Head of caudate nucleus (tissue), 42 donors: ENCODE data around the gene GSTA2.
"Not testable (repeated sequence)": the region's sequence is repeated elsewhere in the genome, so short reads cannot be mapped to it uniquely, and the experiment has no call there.

Source experiments
- DNase-seq, 42 donors: peaks; one replicate each; pipeline versions ENCODE4 v3.0.0 to v3.0.0-alpha.2; 2020 to 2021; ENCODE audit warnings: mixed read lengths in 7 of 42
- intact Hi-C: fragments of 100-400 bp; cut with DNase I; formaldehyde crosslinking; loops from one replicate; pipeline ENCODE4 v1.15.0; 2022

The GSTA2 gene

DNA sequence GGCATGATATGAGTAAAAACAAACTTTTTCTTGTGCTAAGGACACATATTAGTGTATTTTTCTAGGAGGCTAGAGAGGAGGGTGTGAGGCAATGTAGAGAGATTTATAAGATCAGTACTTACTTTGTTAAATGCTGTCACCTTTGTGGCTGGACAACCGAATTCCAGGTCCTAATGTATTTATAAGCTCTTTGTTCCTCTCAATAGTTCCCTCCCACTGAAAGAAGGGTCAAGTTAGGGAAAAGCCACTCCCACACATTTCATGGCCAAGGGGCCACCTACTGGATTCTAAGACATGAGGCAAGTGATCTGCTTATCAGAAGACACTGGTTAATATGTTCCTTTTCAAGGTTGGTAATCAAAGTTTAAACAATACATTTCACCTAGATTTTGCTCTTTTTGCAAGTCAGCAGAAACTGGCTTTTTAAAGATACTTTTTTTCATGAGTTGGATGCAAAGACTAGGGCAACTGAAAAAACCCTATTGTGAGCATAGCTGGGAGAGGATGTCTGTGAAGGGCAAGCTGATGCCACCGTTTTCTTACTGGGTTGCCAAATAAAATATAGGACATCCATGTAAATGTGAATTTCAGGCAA lies at the start of gene GSTA2:
Gene GSTA2 (minus strand): TSS at position 154 of the 595 bp plus-strand sequence. CDS start 5,528 bp downstream, outside the sequence.
- intact Hi-C loops, DNase-seq: not testable (repeated sequence)

DNA sequence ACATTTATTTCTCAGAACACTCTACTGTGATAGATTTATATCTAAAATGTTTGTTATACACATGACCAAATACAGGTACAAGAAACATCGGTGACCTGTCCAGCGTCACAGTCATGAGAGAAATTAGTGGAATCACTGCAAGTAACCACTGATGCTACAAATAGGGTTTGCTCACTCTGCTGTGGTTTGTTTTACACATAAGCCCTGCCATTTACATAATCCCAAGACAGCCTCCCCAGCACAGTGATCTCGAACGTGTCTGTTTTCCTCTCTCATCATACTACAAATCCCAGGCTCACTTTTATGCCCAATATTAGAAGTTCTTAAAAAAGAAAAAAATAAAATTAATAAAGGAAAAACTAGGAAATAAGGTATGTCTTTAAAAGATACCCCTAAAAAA lies 46.5 kb upstream of the GSTA2 start:
- DNase-seq, intact Hi-C loops: not testable (repeated sequence)

GRCh38 chr6:52808660-52809059 lies 45.4 kb upstream of the GSTA2 start:
- intact Hi-C loops = no loop called here
- no peak for DNase-seq

DNA sequence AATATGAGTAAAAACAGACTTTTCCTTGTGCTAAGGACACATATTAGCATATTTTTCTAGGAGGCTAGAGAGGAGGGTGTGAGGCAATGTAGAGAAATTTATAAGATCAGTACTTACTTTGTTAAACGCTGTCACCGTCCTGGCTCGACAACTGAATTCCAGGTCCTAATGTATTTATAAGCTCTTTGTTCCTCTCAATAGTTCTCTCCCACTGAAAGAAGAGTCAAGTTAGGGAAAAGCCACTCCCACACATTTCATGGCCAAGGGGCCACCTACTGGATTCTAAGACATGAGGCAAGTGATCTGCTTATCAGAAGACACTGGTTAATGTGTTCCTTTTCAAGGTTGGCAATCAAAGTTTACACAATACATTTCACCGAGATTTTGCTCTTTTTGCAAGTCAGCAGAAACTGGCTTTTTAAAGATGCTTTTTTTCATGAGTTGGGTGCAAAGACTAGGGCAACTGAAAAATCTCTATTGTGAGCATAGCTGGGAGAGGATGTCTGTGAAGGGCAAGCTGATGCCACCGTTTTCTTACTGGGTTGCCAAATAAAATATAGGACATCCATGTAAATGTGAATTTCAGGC lies 40.5 kb upstream of the GSTA2 start, which contains the start of gene GSTA1:
Gene GSTA1 (minus strand): TSS at position 149 of the 588 bp plus-strand sequence. CDS start 4,549 bp downstream, outside the sequence.
- intact Hi-C loops, DNase-seq: not testable (repeated sequence)

- no peak for DNase-seq
- intact Hi-C loops = no loop called here
These were observed 39.5 kb upstream of the GSTA2 start for GRCh38 chr6:52802806-52803205.

- intact Hi-C loops = no loop called here
- DNase-seq = no peak
These were observed 38.0 kb upstream of the GSTA2 start for GRCh38 chr6:52801188-52801841.

DNA sequence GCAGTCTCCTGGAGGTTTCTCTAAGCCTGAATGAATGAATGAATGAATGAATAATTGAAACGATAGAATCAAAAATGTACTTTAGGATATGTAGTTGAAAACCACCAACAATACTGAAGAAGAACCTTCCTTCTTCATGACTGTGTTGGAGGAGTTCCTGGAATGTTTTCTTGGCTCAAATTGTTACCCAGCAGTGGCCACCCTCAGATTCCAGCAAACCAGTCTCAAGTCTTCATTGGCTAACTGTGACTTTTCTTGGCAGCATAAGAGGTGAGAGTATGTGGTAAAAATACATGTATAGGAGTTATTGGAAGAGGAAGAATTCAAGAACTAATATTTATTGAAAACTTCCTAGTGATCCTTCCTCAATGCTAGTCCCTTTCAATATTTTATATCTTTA lies 36.0 kb upstream of the GSTA2 start:
- intact Hi-C loops, DNase-seq: not testable (repeated sequence)

DNA sequence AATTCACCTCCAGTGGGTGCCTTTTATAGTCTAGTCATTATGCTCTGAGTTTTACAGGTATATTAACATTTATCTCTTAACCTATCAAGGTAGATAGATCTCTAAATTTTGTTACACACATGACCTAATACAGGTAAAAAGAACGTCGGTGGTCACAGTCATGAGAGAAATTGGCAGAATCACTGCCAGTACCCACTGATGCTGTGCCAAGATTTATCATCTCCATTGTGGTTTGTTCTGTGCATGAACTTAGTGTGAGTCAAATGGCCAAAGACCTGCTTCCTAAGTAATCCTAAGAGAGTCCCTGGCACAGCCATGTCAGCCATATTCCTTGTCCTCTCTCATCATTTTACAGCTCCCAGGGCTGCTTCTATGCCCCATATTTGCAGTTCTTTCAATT lies 31.1 kb upstream of the GSTA2 start:
- DNase-seq, intact Hi-C loops: not testable (repeated sequence)

DNA sequence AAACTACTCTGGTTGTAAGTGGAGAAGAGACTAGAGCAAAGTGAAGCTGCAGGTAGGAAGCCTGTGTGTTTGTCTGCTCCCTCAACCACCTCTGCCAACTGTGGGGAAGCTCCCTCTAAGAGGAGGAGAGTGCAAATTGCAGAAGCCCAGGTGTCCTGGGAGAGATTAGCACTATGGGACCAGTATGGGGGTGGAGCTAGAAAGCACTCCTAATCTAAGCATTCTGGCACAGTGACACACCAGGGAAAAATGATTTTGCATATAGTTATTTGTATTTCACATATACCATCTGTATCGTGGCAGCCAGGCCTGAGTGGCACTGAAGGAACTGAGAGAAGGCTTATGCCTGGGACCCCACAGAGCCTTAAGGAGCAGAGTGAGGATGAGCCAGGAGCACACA lies 27.6 kb upstream of the GSTA2 start:
- no peak for DNase-seq
- intact Hi-C loops = no loop called here

DNA sequence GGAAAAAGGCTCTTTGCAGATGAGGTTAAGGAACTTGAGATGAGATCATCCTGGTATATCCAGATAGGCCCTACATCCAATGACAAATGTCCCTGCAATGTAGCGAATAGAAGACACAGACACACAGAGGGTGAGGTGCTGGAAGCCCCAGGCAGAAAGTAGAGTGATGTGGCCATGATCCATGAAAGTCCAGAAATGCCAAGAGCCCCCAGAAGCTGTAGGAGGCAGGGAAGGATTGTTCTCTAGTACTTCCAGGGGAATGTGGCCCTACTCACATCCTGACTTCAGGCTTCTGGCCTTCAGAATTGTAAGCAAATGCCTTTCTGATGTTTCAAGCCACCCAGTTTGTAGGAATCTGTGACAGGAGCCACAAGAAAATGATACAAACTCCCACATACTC lies 26.4 kb upstream of the GSTA2 start:
- DNase-seq, intact Hi-C loops: not testable (repeated sequence)

- peak in 20 of 42 donors; percentile 5 to 78 (median 34) for DNase-seq
- intact Hi-C loops = no loop called here
These were observed 25.2 kb upstream of the GSTA2 start for GRCh38 chr6:52788478-52788877.

- DNase-seq = no peak
- intact Hi-C loops = no loop called here
These were observed 24.6 kb upstream of the GSTA2 start for GRCh38 chr6:52787917-52788316.

DNA sequence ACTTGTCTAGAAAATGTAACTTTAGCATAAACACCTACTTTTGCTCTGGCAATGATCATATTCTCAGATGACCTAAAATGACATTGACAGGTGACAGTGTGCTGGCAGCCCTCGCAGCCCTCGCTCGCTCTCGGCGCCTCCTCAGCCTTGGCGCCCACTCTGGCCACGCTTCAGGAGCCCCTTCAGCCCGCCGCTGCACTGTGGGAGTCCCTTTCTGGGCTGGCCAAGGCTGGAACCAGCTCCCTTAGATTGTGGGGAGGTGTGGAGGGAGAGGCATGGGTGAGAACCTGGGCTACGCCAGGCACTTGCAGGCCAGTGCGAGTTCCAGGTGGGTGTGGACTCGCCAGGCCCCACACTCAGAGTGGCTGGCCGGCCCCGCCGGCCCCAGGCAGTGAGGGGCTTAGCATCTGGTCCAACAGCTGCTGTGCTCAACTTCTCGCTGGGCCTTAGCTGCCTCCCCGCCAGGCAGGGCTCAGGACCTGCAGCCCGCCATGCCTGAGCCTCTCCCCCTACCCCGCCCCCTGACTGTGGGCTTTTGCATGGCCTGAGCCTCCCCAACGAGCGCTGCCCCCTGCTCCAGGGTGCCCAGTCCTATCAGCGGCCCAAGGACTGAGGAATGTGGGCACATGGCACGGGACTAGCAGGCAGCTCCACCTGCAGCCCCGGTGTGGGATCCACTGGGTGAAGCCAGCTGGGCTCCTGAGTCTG lies 23.1 kb upstream of the GSTA2 start:
- no peak for DNase-seq
- intact Hi-C loops = no loop called here

- not testable (repeated sequence) for DNase-seq
These were observed 19.5 kb upstream of the GSTA2 start for GRCh38 chr6:52782696-52783274.

DNA sequence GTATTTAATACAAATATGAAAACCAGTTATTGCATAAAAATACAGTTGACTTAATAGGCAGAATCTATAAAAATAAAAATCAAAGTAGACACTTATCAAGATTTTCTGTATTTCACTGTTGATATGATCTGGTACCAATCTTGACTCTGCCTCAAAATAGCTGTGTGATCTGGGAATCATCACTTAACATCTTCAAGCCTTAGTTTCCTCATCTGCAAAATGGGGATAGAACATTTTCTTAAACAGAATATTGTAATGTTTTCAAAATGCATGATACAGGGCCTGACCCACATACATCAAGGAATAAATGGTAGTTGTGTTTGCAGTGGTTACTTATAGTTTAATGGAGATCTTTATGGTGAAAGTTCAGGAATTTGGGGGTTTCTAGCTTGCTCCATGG lies 18.9 kb upstream of the GSTA2 start:
- DNase-seq, intact Hi-C loops: not testable (repeated sequence)

More at GRCh38 chr6:52782696-52783274, 19.5 kb upstream of the GSTA2 start:
- intact Hi-C loops = not testable (repeated sequence)

- intact Hi-C loops = no loop called here
These were observed 16.0 kb upstream of the GSTA2 start for GRCh38 chr6:52779237-52779636.

DNA sequence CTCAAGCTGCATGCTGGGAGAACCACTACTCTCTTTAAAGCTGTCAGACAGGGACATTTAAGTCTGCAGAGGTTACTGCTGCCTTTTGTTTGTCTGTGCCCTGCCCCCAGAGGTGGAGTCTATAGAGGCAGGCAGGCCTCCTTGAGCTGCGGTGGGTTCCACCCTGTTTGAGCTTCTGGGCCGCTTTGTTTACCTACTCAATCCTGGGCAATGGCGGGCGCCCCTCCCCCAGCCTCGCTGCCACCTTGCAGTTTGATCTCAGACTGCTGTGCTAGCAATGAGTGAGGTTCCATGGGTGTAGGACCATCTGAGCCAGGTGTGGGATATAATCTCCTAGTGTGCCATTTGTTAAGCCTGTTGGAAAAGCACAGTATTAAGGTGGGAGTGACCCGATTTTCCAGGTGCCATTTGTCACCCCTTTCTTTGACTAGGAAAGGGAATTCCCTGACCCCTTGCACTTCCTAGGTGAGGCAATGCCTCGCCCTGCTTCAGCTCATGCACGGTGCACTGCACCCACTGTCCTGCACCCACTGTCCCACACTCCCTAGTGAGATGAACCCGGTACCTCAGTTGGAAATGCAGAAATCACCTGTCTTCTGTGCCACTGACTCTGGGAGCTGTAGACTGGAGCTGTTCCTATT lies 13.6 kb upstream of the GSTA2 start:
- intact Hi-C loops, DNase-seq: not testable (repeated sequence)

More at GRCh38 chr6:52779237-52779636, 16.0 kb upstream of the GSTA2 start:
- DNase-seq = no peak

GRCh38 chr6:52769399-52769798 lies 6.1 kb upstream of the GSTA2 start:
- intact Hi-C loops = not testable (repeated sequence)

DNA sequence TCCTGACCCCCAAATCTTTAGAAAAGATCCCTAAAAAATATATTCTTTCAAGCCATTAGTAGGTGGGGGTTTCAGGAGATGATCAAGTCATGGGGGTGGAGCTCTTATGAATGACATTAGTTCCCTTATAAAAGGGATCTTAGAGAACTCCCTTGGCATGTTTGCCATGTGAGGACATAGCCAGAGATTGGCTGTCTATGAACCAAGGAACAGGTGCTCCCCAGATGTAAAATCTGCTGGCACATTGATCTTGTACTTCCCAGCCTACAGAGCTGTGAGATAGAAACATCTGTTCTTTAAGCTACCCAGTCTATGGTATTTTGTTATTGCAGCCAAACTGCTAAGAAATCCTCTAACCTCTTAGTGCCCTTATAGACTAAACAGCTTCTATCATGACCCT lies 4.4 kb upstream of the GSTA2 start:
- intact Hi-C loops, DNase-seq: not testable (repeated sequence)

More at GRCh38 chr6:52769399-52769798, 6.1 kb upstream of the GSTA2 start:
- DNase-seq = not testable (repeated sequence)
